NCI-H345 treated with DMSO at 0.1 percent for 48 hours (cell line): ENCODE data around the gene SH3PXD2B.
"Not testable (repeated sequence)": the region's sequence is repeated elsewhere in the genome, so short reads cannot be mapped to it uniquely, and the experiment has no call there.

Experiments
- DNase-seq: peaks from one replicate; lab custom pipeline; 2025; ENCODE audit not compliant: unreplicated experiment; lab: John Stamatoyannopoulos, UW

The SH3PXD2B gene

GRCh38 chr5:172373680-172374079, 80.6 kb downstream of the SH3PXD2B start:
- DNase-seq: no peak

DNA sequence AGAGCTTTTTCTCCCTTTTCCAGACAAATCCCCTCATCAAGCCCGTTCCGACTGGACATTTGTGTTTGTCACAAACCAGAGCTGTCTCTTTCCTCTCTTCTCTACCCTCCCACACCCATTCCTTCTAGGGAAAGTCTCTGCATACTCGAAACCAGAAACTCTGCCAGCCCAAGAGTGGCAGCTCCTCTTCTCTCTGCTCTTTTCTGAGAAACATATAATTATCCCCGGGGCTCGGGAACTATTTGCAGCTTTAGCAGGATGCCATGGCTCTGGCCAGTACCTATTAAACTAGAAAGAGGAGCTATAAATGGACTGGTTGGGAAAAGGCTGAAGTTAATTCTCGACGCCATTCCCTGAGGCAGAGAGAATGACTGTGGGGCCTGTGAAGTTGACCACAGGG, 82.6 kb downstream of the SH3PXD2B start:
- no peak for DNase-seq

DNA sequence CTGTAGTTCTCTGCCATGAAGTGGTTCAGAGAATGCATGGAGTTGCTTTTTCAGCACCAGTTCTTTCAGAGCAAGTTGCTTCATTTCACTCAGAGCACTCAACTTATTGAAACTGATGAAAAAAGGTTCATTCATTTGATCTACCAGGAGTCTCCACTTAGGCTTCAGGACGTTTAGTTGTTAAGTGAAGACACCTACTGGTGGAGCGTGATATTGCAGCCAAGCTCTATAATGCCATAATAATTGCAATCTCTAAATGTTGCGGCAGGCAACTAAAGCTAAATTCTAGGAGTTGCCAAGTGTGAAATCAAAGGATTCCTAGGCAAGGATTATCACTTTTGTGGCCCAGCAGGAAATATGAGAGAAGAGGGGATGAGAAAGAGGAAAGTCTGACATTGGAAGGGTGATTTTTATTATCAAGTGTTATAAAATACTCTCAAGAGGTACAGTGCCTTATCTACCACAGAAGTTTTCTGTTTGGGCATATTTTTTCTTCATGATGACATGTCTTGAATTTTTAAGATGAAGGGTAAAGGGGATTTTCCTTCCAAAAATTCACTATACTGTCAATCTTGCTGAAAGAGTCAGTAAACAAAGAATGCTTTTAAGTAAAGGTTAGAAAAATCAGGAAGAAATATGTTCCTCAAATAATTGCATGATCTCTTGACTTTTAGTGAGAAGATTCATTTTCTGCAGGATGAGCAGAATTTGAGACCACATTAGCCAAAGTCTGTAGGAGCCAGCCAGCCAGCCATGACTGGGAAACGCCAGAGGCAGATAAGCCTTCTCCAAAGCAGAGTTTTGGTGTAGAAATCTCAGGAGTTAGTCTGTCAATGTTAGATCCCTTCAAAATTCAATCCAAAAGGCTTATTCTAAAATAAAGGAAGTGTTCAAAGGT, 83.4 kb downstream of the SH3PXD2B start:
- no peak for DNase-seq

- DNase-seq: no peak
Observed at GRCh38 chr5:172370237-172370640, 84.1 kb downstream of the SH3PXD2B start.

GRCh38 chr5:172368699-172369098, 85.6 kb downstream of the SH3PXD2B start:
- not testable (repeated sequence) for DNase-seq

DNA sequence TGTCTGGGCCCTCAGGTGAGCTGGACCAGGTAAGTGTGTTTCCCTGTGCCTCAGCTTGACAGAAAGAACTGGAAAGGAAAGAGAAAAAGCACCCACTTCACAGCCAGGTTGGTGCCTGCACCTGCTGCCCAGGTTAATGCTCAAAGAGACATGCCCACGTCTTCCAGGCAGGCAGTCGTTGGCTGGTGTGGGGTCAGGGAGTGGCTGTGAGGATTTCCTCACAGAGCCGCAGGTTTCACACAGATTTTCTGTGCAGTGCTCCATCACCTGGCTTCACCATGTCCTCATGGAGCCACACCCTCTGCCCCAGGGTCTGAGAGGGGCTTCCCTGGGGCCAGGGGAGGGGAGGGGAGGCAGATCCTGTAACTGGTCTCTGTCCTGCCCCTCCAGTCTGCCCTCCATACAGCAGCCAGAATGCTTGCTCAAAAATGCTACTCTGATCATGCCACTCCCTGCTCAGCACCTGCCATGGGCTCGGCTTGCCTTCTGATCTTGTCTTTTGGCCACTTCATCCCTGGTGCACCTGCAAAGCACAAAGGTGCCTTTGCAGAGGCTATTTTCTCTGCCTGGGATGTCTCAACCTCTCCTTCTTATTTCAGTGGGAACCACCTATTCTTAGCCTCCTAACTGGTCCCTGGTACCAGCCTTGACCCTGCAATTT, 88.2 kb downstream of the SH3PXD2B start:
- DNase-seq: no peak

GRCh38 chr5:172364773-172365172, 89.6 kb downstream of the SH3PXD2B start:
- no peak for DNase-seq

- no peak for DNase-seq
Observed at GRCh38 chr5:172362755-172363154, 91.6 kb downstream of the SH3PXD2B start.

DNA sequence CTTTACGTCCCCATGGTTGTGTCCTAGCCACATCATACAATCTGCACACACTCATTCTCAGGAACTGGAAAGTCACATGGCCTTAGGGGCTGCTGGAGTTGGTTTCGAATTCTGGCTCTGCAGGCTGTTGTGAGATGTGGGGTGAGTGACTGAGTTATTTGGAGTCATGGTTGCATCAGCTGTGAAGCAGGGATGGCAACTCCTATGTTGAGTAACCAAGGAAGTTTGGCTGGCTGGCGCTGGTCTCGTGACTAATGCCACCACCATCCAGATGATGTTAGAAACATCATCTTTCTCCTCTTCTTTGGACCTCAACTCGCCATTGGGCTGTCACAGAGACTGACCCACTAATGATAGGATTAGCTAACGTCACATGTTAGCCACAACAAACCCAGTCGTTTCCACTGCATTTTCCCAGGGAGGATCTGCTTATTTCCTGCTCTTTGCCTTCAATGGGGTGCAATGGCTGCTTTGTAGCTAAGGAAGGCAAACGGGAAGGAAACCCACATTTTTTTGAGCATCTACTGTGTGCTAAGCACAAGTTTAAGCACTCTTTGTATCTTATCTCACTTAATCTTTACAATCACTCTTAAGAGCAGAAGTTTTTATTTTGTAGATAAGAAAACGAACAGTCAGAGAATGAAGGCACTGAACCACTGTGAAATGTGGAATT, 92.6 kb downstream of the SH3PXD2B start:
- no peak for DNase-seq

DNA sequence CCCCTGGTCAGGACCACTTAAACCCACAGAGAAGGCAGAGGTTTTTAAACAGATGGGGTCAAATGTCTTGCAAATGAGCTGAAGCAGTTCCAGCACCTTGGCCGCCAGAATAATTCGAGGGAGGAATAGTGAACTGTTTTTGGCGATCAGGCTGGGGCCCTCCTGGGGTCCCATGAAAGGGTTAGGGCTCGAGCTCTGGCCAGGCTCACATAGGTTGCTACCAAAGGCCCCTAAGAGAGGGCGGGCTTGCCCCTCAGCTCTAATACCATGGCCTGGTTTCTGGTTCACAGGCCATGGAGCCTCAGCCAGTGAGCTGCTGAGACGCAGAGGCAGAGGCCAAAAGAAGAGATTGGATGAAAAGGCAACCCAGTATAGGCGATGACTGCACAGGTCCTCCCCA, 96.0 kb downstream of the SH3PXD2B start:
- DNase-seq: no peak

- DNase-seq: no peak
Observed at GRCh38 chr5:172356527-172356926, 97.8 kb downstream of the SH3PXD2B start.

- no peak for DNase-seq
Observed at GRCh38 chr5:172356047-172356446, 98.3 kb downstream of the SH3PXD2B start.

- DNase-seq: no peak
Observed at GRCh38 chr5:172353846-172354245, 100.5 kb downstream of the SH3PXD2B start.

DNA sequence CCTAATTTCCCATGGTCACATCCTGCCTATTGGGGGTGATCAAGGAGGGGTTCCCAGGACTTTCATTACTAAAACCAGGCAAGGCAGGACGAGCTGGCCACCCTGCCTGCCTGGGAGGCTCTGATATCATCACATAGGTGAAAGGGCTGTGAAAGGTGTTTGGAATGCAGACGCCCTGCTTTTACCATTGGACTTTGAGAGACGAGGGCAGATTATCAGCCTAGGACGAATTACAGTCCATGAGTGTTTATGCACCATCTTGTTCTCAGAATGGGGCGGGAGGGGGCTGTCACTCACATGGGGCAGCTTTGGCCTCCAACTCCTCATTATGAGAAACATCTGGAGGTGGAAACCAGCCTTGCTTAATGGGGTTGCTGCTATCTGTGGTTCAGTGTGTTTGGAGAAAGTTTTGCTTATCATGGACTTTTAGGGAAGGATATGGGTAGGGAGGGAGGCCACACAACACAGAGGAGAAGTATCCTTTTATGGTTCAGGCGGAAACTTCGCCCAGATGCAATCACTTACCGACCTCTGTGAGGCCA, 101.0 kb downstream of the SH3PXD2B start:
- no peak for DNase-seq

DNA sequence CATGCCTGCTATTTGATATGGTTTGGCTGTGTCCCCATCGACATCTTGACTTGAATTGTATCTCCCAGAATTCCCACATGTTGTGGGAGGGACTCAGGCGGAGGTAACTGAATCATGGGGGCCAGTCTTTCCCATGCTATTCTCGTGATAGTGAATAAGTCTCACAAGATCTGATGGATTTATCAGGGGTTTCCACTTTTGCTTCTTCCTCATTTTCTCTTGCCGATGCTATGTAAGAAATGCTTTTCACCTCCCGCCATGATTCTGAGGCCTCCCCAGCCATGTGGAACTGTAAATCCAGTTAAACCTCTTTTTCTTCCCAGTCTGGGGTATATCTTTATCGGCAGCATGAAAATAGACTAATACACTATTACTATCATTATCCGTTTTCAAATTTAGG, 101.8 kb downstream of the SH3PXD2B start:
- DNase-seq: not testable (repeated sequence)

GRCh38 chr5:172351240-172351778, 103.0 kb downstream of the SH3PXD2B start:
- DNase-seq: no peak

DNA sequence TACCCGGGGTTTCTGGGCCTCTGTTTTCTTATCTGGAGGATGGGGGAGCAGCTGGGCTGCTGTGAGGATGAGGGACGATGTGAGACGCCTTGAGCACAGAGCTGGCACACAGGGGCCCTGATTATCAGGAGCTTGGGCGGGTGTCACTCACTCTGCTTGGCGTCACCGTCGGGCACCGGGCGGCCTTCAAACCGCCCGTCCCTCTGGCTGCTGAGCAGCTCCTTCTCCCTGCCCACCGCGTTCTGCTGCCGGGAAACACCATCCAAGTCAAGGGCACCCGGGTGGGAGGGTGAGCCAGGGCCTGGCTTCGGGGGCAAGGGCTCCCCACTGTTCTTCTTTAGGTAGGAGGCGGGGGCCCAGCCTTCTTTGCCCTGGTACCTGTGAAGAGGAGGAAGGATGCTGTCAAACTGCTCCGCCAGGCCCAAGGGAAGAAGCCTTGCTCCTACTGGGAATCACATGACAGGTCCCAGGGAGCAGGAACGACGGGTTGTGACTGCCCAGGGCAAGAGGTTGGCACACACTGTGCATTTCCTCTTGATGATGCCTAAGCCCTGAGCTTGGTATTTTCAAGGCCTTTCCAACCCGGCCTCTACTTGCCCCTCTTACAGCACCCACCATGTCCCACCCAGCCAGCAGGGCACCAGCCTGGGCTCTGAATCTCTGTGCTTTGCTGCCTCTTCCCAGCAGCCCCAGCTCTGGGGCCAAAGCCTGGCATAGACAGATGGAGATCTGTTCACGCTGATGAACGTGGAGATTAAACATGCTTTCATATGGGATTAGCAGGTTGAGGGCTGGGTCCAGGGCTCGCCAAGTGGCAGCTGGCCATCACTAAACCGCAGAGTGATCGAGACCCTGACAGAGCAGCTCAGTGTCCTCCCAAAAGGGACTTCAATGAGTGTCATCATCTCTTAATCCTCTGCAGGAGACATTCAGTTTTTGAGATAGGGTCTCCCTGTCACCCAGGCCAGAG, 103.8 kb downstream of the SH3PXD2B start:
- no peak for DNase-seq

DNA sequence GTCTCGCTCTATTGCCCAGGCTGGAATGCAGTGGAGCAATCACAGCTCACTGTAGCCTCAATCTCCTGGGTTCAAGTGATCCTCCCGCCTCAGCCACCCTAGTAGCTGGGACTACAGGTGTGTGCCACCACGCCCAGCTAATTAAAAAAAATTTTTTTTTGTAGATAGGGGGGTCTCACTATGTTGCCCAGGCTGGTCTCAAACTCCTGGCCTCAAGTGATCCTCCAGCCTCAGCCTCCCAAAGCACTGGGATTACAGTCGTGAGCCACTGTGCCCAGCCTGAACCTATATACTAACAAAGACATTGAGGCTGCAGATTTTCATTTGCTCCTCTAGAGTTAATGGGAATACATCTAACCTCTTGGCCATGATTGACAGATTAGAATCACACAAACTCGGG, 105.6 kb downstream of the SH3PXD2B start:
- not testable (repeated sequence) for DNase-seq

DNA sequence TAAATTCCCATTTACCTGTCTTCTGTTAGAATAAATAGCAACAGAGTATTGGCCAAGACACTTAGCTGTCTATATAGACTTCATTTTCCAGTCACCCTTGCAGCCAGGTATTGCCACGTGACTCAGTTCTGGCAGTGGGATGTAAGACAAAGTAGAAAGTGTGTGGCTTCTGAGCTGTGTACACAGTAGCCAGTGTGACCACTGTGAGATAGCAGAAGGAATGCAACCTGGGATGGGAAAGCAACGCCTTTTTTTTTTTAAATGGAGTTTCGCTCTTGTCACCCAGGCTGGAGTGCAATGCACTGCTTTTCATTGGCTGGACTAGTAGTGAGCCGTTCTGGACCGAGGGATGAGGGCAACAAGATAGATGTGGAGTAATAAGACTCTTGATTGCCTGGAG, 106.2 kb downstream of the SH3PXD2B start:
- no peak for DNase-seq

- DNase-seq: no peak
Observed at GRCh38 chr5:172347496-172348052, 106.8 kb downstream of the SH3PXD2B start.
